ENCODE results near the gene TTC23. TPM values are rescaled to one million over a fixed set of nuclear protein-coding genes. Genes with fewer than 3 reads are reported as not detected.

Gene TTC23
- total and polyA plus RNA-seq, 9 of the 15 experiments (the other 6 are each of a cell fraction or from before 2014, with no cell fraction given), result 0.41 to 4.5 (median 2.5) TPM

- TF ChIP-seq PRPF4 (IDR thresholded peaks at IDR 0.05; ENCODE audit: insufficient read depth, low read depth, low read length, poor library complexity, severe bottlenecking), result no peak
- TF ChIP-seq DMBX1 (CRISPR knock-in tag; IDR thresholded peaks at IDR 0.05; ENCODE audit: borderline replicate concordance), result 0 out of 2 replicates have a peak, but pooled peaks have one; percentile 16
- TF ChIP-seq L3MBTL2 (IDR thresholded peaks at IDR 0.05), result peak; percentile 85
Measured at GRCh38 chr15:99250857-99251841, 1.8 kb upstream of the TTC23 start, which contains the start of gene LRRC28 (continued).

GRCh38 chr15:99250494-99250856 lies 1.1 kb upstream of the TTC23 start:
- TF ChIP-seq MAFG (tag; conservative IDR thresholded peaks at IDR 0.05), result peak; percentile 53
- 0 out of 2 replicates have a peak, but pooled peaks have one; percentile 15 for TF ChIP-seq ZNF584 (CRISPR knock-in tag; IDR thresholded peaks at IDR 0.05; ENCODE audit: low read depth)
- TF ChIP-seq ZNF551 (CRISPR knock-in tag; IDR thresholded peaks at IDR 0.05), result peak; percentile 19; the same call in 1 of the 2 replicates
- TF ChIP-seq ZNF407 (IDR thresholded peaks at IDR 0.05; ENCODE audit: low read depth), result no peak
- 0 out of 2 replicates have a peak, but pooled peaks have one; percentile 36 for TF ChIP-seq MIER1 (IDR thresholded peaks at IDR 0.05; ENCODE audit: low read depth)
- TF ChIP-seq ZNF316 (IDR thresholded peaks at IDR 0.05), result peak; percentile 83
- TF ChIP-seq EWSR1 (IDR thresholded peaks at IDR 0.05; ENCODE audit: borderline replicate concordance, low read depth, partially characterized antibody), result no peak
- peak; percentile 67; the same call in 1 of the 2 replicates for TF ChIP-seq C11orf30 (IDR thresholded peaks at IDR 0.05; ENCODE audit: low read depth)
- 0 out of 2 replicates have a peak, but pooled peaks have one; percentile 10 for TF ChIP-seq DPF2 (IDR thresholded peaks at IDR 0.05)
- H3K27me3 ChIP-seq (ENCODE audit: control insufficient read depth in 2 of 2, insufficient read depth in 2 of 2, low read length in 2 of 2), result no peaks in the 10 kb centered on the region
- intact Hi-C loops (cut with micrococcal nuclease), result no loop called here
- no peak for DNase-seq (ENCODE audit: extremely low read depth in 1 of 4, low spot score in 3 of 4)
- FAIRE-seq, result no peak
- CTCF ChIA-PET (ENCODE audit: low intra/inter-chr PET ratio), result no interaction called here
- no peaks in the 10 kb centered on the region for H3K9me3 ChIP-seq (replicated peaks; ENCODE audit: control insufficient read depth, insufficient read depth, low read depth, low read length)
- H3K9me1 ChIP-seq (ENCODE audit: control insufficient read depth, insufficient read depth, low read length), result no peaks in the 10 kb centered on the region
- peak overlapping the region; percentile 71 for H3K4me3 ChIP-seq
- H3K27ac ChIP-seq (ENCODE audit: extremely low read depth, low read depth, low read length), result peak overlapping the region; percentile 90
- peak overlapping the region; percentile 96 for H2AFZ ChIP-seq (ENCODE audit: low read depth, low read length)
- H3K4me1 ChIP-seq (replicated peaks in 1 of 2; ENCODE audit: control insufficient read depth in 2 of 2, insufficient read depth in 2 of 2, low read length in 2 of 2), result peaks cover 0 to 4% of the 10 kb centered on the region in 2 experiments; a peak in 1 of 5 replicates
- H3K9ac ChIP-seq (ENCODE audit: insufficient read depth in 1 of 2, low read depth in 2 of 2, low read length in 2 of 2), result peak overlapping the region; percentile 73 to 93
- BruUV-seq (replicated peaks), result no TSS peak
- no peaks in the 10 kb centered on the region for H3K36me3 ChIP-seq (ENCODE audit: control insufficient read depth, insufficient read depth, low read length)
- H4K20me1 ChIP-seq (replicated peaks; ENCODE audit: control insufficient read depth, insufficient read depth, low read length), result no peaks in the 10 kb centered on the region
- H3K79me2 ChIP-seq (ENCODE audit: control insufficient read depth, insufficient read depth, low read length), result no peaks in the 10 kb centered on the region
- WGBS (ENCODE audit: insufficient coverage, low coverage, missing lambda C conversion rate), result 19% methylated on average over 7 of the region's 7 CpGs
- peak overlapping the region; percentile 95 for H3K4me2 ChIP-seq (ENCODE audit: insufficient read depth, low read length)
- POLR2A ChIA-PET, result interaction anchor here (0.6 to 0.8 kb wide), 2 partner anchors 55 to 62 kb away, joined by 3 to 4 read pairs; no protein-coding TSS in a partner anchor
- ATAC-seq, result no peak
- in situ Hi-C loops (cut with MboI), result no loop called here

Measured in K562 (cell line).